ENCODE data around the gene NFKB2.

NFKB2 gene

GRCh38 chr10:102435133-102435497, 39.6 kb downstream of the NFKB2 start:
- no peak for DNase-seq (ENCODE audit: low spot score)
- TF ChIP-seq CTCF (IDR thresholded peaks at IDR 0.05; ENCODE audit: borderline replicate concordance, control extremely low read depth, extremely low read depth, insufficient read depth, missing control alignments): no peak
- in situ Hi-C loops (cut with MboI; ENCODE audit: low sequenced_read_pairs, unreplicated experiment): no loop called here

GRCh38 chr10:102435529-102436233, 40.2 kb downstream of the NFKB2 start:
- in situ Hi-C loops (cut with MboI; ENCODE audit: low sequenced_read_pairs, unreplicated experiment): no loop called here
- TF ChIP-seq CTCF (IDR thresholded peaks at IDR 0.05; ENCODE audit: borderline replicate concordance, control extremely low read depth, extremely low read depth, insufficient read depth, missing control alignments): no peak
- DNase-seq (ENCODE audit: low spot score): peak; percentile 71

GRCh38 chr10:102436312-102436711, 40.8 kb downstream of the NFKB2 start:
- no peak for TF ChIP-seq CTCF (IDR thresholded peaks at IDR 0.05; ENCODE audit: borderline replicate concordance, control extremely low read depth, extremely low read depth, insufficient read depth, missing control alignments)
- DNase-seq (ENCODE audit: low spot score): no peak
- in situ Hi-C loops (cut with MboI; ENCODE audit: low sequenced_read_pairs, unreplicated experiment): no loop called here

GRCh38 chr10:102437515-102437914, 42.0 kb downstream of the NFKB2 start:
- no peak for TF ChIP-seq CTCF (IDR thresholded peaks at IDR 0.05; ENCODE audit: borderline replicate concordance, control extremely low read depth, extremely low read depth, insufficient read depth, missing control alignments)
- DNase-seq (ENCODE audit: low spot score): no peak
- in situ Hi-C loops (cut with MboI; ENCODE audit: low sequenced_read_pairs, unreplicated experiment): no loop called here

- in situ Hi-C loops (cut with MboI; ENCODE audit: low sequenced_read_pairs, unreplicated experiment): no loop called here
- no peak for DNase-seq (ENCODE audit: low spot score)
- TF ChIP-seq CTCF (IDR thresholded peaks at IDR 0.05; ENCODE audit: borderline replicate concordance, control extremely low read depth, extremely low read depth, insufficient read depth, missing control alignments): no peak
Observed at GRCh38 chr10:102438374-102438773, 42.9 kb downstream of the NFKB2 start.

- no peak for TF ChIP-seq CTCF (IDR thresholded peaks at IDR 0.05; ENCODE audit: borderline replicate concordance, control extremely low read depth, extremely low read depth, insufficient read depth, missing control alignments)
- in situ Hi-C loops (cut with MboI; ENCODE audit: low sequenced_read_pairs, unreplicated experiment): no loop called here
- DNase-seq (ENCODE audit: low spot score): no peak
Observed at GRCh38 chr10:102444851-102445250, 49.3 kb downstream of the NFKB2 start.
